ENCODE data around the gene CPSF4L.

The CPSF4L gene

GRCh38 chr17:73283250-73283649 lies 21.6 kb upstream of the CPSF4L start:
- no peaks in the 10 kb centered on the region for H3K27me3 Mint-ChIP-seq
- H3K27ac Mint-ChIP-seq = no peak overlapping the region
- no peaks in the 10 kb centered on the region for H3K4me1 Mint-ChIP-seq (ENCODE audit: low read depth)
- H3K36me3 Mint-ChIP-seq (ENCODE audit: low read depth) = no peaks in the 10 kb centered on the region
- H3K4me3 Mint-ChIP-seq = no peak overlapping the region
- no peaks in the 10 kb centered on the region for H3K9me3 Mint-ChIP-seq

- Mint-ChIP-seq H3K9me3 (no peaks in the 10 kb centered on the region), H3K4me3 (no peak overlapping the region), H3K36me3 (ENCODE audit: low read depth) (no peaks in the 10 kb centered on the region), H3K27ac (no peak overlapping the region), H3K4me1 (ENCODE audit: low read depth) (no peaks in the 10 kb centered on the region), H3K27me3 (no peaks in the 10 kb centered on the region)
These were observed 20.9 kb upstream of the CPSF4L start for GRCh38 chr17:73282629-73283028.

GRCh38 chr17:73281928-73282327 lies 20.2 kb upstream of the CPSF4L start:
- H3K27me3 Mint-ChIP-seq = no peaks in the 10 kb centered on the region
- no peaks in the 10 kb centered on the region for H3K9me3 Mint-ChIP-seq
- H3K27ac Mint-ChIP-seq = no peak overlapping the region
- no peaks in the 10 kb centered on the region for H3K4me1 Mint-ChIP-seq (ENCODE audit: low read depth)
- H3K36me3 Mint-ChIP-seq (ENCODE audit: low read depth) = no peaks in the 10 kb centered on the region
- no peak overlapping the region for H3K4me3 Mint-ChIP-seq

GRCh38 chr17:73280191-73280590 lies 18.5 kb upstream of the CPSF4L start:
- Mint-ChIP-seq H3K27me3 (no peaks in the 10 kb centered on the region), H3K4me3 (no peak overlapping the region), H3K27ac (no peak overlapping the region), H3K36me3 (ENCODE audit: low read depth) (no peaks in the 10 kb centered on the region), H3K4me1 (ENCODE audit: low read depth) (no peaks in the 10 kb centered on the region), H3K9me3 (no peaks in the 10 kb centered on the region)

- Mint-ChIP-seq H3K36me3 (ENCODE audit: low read depth) (no peaks in the 10 kb centered on the region), H3K4me3 (no peak overlapping the region), H3K9me3 (no peaks in the 10 kb centered on the region), H3K4me1 (ENCODE audit: low read depth) (no peaks in the 10 kb centered on the region), H3K27me3 (no peaks in the 10 kb centered on the region), H3K27ac (no peak overlapping the region)
These were observed 18.0 kb upstream of the CPSF4L start for GRCh38 chr17:73279704-73280103.

- Mint-ChIP-seq H3K36me3 (ENCODE audit: low read depth) (no peaks in the 10 kb centered on the region), H3K4me1 (ENCODE audit: low read depth) (no peaks in the 10 kb centered on the region), H3K9me3 (no peaks in the 10 kb centered on the region), H3K27ac (no peak overlapping the region), H3K27me3 (no peaks in the 10 kb centered on the region), H3K4me3 (no peak overlapping the region)
These were observed 17.1 kb upstream of the CPSF4L start for GRCh38 chr17:73278465-73279453.

- H3K4me1 Mint-ChIP-seq (ENCODE audit: low read depth) = no peaks in the 10 kb centered on the region
- no peaks in the 10 kb centered on the region for H3K36me3 Mint-ChIP-seq (ENCODE audit: low read depth)
- no peaks in the 10 kb centered on the region for H3K9me3 Mint-ChIP-seq
- no peak overlapping the region for H3K27ac Mint-ChIP-seq
- no peak overlapping the region for H3K4me3 Mint-ChIP-seq
- no peaks in the 10 kb centered on the region for H3K27me3 Mint-ChIP-seq
These were observed 16.4 kb upstream of the CPSF4L start for GRCh38 chr17:73278049-73278464.

- Mint-ChIP-seq H3K27ac (no peak overlapping the region), H3K4me3 (no peak overlapping the region), H3K36me3 (ENCODE audit: low read depth) (no peaks in the 10 kb centered on the region), H3K27me3 (no peaks in the 10 kb centered on the region), H3K9me3 (no peaks in the 10 kb centered on the region), H3K4me1 (ENCODE audit: low read depth) (no peaks in the 10 kb centered on the region)
These were observed 12.8 kb upstream of the CPSF4L start for GRCh38 chr17:73274490-73274889.

GRCh38 chr17:73272906-73273218 lies 11.2 kb upstream of the CPSF4L start:
- Mint-ChIP-seq H3K27ac (no peak overlapping the region), H3K36me3 (ENCODE audit: low read depth) (no peaks in the 10 kb centered on the region), H3K4me1 (ENCODE audit: low read depth) (no peaks in the 10 kb centered on the region), H3K27me3 (no peaks in the 10 kb centered on the region), H3K9me3 (no peaks in the 10 kb centered on the region), H3K4me3 (no peak overlapping the region)

GRCh38 chr17:73271072-73271471 lies 9.4 kb upstream of the CPSF4L start:
- Mint-ChIP-seq H3K4me1 (ENCODE audit: low read depth) (no peaks in the 10 kb centered on the region), H3K4me3 (no peak overlapping the region)

GRCh38 chr17:73269791-73270190 lies 8.1 kb upstream of the CPSF4L start:
- Mint-ChIP-seq H3K9me3 (no peaks in the 10 kb centered on the region), H3K27ac (no peak overlapping the region), H3K27me3 (no peaks in the 10 kb centered on the region), H3K36me3 (ENCODE audit: low read depth) (no peaks in the 10 kb centered on the region), H3K4me1 (ENCODE audit: low read depth) (no peaks in the 10 kb centered on the region), H3K4me3 (no peak overlapping the region)

More at GRCh38 chr17:73271072-73271471, 9.4 kb upstream of the CPSF4L start:
- Mint-ChIP-seq H3K36me3 (ENCODE audit: low read depth) (no peaks in the 10 kb centered on the region), H3K9me3 (no peaks in the 10 kb centered on the region), H3K27ac (no peak overlapping the region), H3K27me3 (no peaks in the 10 kb centered on the region)

- Mint-ChIP-seq H3K27ac (no peak overlapping the region), H3K4me1 (ENCODE audit: low read depth) (no peaks in the 10 kb centered on the region), H3K9me3 (no peaks in the 10 kb centered on the region), H3K36me3 (ENCODE audit: low read depth) (no peaks in the 10 kb centered on the region), H3K4me3 (no peak overlapping the region), H3K27me3 (no peaks in the 10 kb centered on the region)
These were observed 7.6 kb upstream of the CPSF4L start for GRCh38 chr17:73269329-73269615.

- Mint-ChIP-seq H3K27ac (no peak overlapping the region), H3K27me3 (no peaks in the 10 kb centered on the region), H3K4me1 (ENCODE audit: low read depth) (no peaks in the 10 kb centered on the region), H3K9me3 (no peaks in the 10 kb centered on the region), H3K4me3 (no peak overlapping the region), H3K36me3 (ENCODE audit: low read depth) (no peaks in the 10 kb centered on the region)
These were observed 7.1 kb upstream of the CPSF4L start for GRCh38 chr17:73268582-73269328.

- H3K4me1 Mint-ChIP-seq (ENCODE audit: low read depth) = no peaks in the 10 kb centered on the region
- H3K27me3 Mint-ChIP-seq = peaks cover 3% of the 10 kb centered on the region
- no peaks in the 10 kb centered on the region for H3K9me3 Mint-ChIP-seq
- no peak overlapping the region for H3K27ac Mint-ChIP-seq
- no peaks in the 10 kb centered on the region for H3K36me3 Mint-ChIP-seq (ENCODE audit: low read depth)
- H3K4me3 Mint-ChIP-seq = no peak overlapping the region
These were observed 6.2 kb upstream of the CPSF4L start for GRCh38 chr17:73267648-73268537.

GRCh38 chr17:73266796-73267195 lies 5.1 kb upstream of the CPSF4L start:
- H3K27me3 Mint-ChIP-seq = peaks cover 3% of the 10 kb centered on the region
- no peaks in the 10 kb centered on the region for H3K9me3 Mint-ChIP-seq
- H3K27ac Mint-ChIP-seq = no peak overlapping the region
- H3K36me3 Mint-ChIP-seq (ENCODE audit: low read depth) = no peaks in the 10 kb centered on the region
- H3K4me3 Mint-ChIP-seq = no peak overlapping the region
- no peaks in the 10 kb centered on the region for H3K4me1 Mint-ChIP-seq (ENCODE audit: low read depth)
